MG63 (cell line): Measurements from ENCODE around the gene SLCO2B1. TPM values are rescaled to one million over a fixed set of nuclear protein-coding genes. Genes with fewer than 3 reads are reported as not detected.

Source experiments
- DNase-seq: peaks from one replicate; pipeline ENCODE4 v3.0.0-alpha.2; 2020
- H3K27me3 ChIP-seq: fragments of 250-450 bp; sonication (Bioruptor Pico); 2 replicates; pipeline ENCODE4 v1.5.1; 2020; ENCODE audit warnings: mild to moderate bottlenecking, moderate library complexity
- H3K36me3 ChIP-seq: fragments of 250-450 bp; sonication (Bioruptor Pico); 2 replicates; pipeline ENCODE4 v1.5.1; 2020; ENCODE audit warnings: mild to moderate bottlenecking, moderate library complexity
- H3K4me3 ChIP-seq: fragments of 250-450 bp; sonication (Bioruptor Pico); 2 replicates; pipeline ENCODE4 v1.5.1; 2020; ENCODE audit warnings: mild to moderate bottlenecking, moderate library complexity
- H3K9me3 ChIP-seq: fragments of 250-450 bp; sonication (Bioruptor Pico); 2 replicates; pipeline ENCODE4 v1.5.1; 2020; ENCODE audit warnings: mild to moderate bottlenecking, moderate library complexity
- total RNA-seq: library from RNA; depleted of rRNA; stranded (reverse); fragments of >200 nt; shearing (Covaris generic); gene quantifications from 2 replicates; pipeline ENCODE4 v1.2.3, GENCODE V29; 2014; ENCODE audit warnings: low replicate concordance

Gene SLCO2B1
- total RNA-seq, 1 experiment from 2014 or later = not detected

DNA sequence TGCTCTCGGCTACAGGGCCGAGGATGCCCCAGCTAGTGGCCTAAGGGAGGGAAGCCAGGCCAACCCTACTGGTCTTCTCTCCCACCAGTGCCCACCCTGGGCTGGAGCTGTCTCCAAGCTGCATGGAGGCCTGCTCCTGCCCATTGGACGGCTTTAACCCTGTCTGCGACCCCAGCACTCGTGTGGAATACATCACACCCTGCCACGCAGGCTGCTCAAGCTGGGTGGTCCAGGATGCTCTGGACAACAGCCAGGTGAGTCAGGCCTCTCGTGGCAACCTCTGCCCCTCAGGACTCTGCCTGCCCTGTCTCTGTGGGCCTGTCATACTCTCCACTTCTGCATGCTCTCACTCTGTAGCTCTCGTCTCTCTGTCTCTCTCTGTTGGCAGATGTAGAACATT, 45.5 kb downstream of the SLCO2B1 start:
- DNase-seq = no peak
- Histone ChIP-seq H3K36me3 (no peaks in the 10 kb centered on the region), H3K4me3 (no peak overlapping the region), H3K9me3 (no peaks in the 10 kb centered on the region), H3K27me3 (no peaks in the 10 kb centered on the region)

- no peak for DNase-seq
- Histone ChIP-seq H3K9me3 (no peaks in the 10 kb centered on the region), H3K4me3 (no peak overlapping the region), H3K36me3 (no peaks in the 10 kb centered on the region), H3K27me3 (no peaks in the 10 kb centered on the region)
Observed at GRCh38 chr11:75197512-75198277, 46.8 kb downstream of the SLCO2B1 start.

- Histone ChIP-seq H3K36me3 (no peaks in the 10 kb centered on the region), H3K27me3 (no peaks in the 10 kb centered on the region), H3K4me3 (no peak overlapping the region), H3K9me3 (no peaks in the 10 kb centered on the region)
- no peak for DNase-seq
Observed at GRCh38 chr11:75198278-75198973, 47.5 kb downstream of the SLCO2B1 start.

DNA sequence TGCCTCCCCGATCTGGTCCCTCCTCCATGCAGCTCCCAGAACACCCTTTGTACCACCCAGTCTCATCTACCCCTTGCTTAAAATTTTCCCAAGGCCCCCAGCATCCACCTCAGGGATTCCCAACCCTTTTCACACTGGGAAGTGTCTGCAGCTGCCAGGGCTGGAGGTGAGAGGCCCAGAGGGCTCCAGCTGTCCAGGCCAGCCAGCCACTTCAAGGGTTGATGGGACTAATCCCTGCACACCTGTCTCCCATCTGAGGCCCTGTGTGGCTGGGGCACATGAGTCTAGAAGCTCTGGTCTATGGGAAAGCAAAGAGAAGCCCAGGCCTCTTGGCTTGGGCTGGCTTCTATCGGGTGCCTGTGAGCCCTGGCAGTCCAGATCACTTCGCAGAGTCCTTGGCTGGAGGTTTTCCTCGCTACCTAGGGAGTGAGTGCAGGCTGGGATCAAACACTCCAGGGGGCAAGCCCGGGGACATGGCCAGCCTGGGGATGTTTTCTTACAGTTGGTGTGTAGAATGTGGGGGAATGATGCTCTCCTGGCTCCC, 48.6 kb downstream of the SLCO2B1 start:
- DNase-seq = no peak
- no peaks in the 10 kb centered on the region for H3K9me3 ChIP-seq
- no peaks in the 10 kb centered on the region for H3K27me3 ChIP-seq

DNA sequence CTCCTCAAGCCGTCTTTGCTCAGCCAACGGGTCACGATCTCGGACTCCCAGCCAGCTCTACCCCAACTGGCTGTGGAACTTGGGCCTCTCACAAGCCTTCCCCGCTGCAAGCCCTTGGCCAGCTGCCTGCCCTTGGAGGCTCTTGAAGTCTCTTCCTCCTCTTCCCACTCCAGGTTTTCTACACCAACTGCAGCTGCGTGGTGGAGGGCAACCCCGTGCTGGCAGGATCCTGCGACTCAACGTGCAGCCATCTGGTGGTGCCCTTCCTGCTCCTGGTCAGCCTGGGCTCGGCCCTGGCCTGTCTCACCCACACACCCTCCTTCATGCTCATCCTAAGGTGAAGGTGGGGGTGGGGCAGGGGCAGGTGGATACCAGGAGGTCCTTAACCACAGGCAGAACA, 49.1 kb downstream of the SLCO2B1 start:
- Histone ChIP-seq H3K27me3 (no peaks in the 10 kb centered on the region), H3K4me3 (no peak overlapping the region), H3K36me3 (no peaks in the 10 kb centered on the region), H3K9me3 (no peaks in the 10 kb centered on the region)
- DNase-seq = no peak

More for the DNA sequence above, 48.6 kb downstream of the SLCO2B1 start:
- H3K36me3 ChIP-seq = no peaks in the 10 kb centered on the region
- H3K4me3 ChIP-seq = no peak overlapping the region

GRCh38 chr11:75200531-75200930, 49.6 kb downstream of the SLCO2B1 start:
- DNase-seq = no peak
- no peaks in the 10 kb centered on the region for H3K27me3 ChIP-seq

GRCh38 chr11:75201771-75202170, 50.9 kb downstream of the SLCO2B1 start:
- Histone ChIP-seq H3K9me3 (no peaks in the 10 kb centered on the region), H3K27me3 (no peaks in the 10 kb centered on the region), H3K36me3 (no peaks in the 10 kb centered on the region), H3K4me3 (no peak overlapping the region)
- DNase-seq = no peak

More at GRCh38 chr11:75200531-75200930, 49.6 kb downstream of the SLCO2B1 start:
- H3K36me3 ChIP-seq = no peaks in the 10 kb centered on the region
- H3K9me3 ChIP-seq = no peaks in the 10 kb centered on the region
- no peak overlapping the region for H3K4me3 ChIP-seq

DNA sequence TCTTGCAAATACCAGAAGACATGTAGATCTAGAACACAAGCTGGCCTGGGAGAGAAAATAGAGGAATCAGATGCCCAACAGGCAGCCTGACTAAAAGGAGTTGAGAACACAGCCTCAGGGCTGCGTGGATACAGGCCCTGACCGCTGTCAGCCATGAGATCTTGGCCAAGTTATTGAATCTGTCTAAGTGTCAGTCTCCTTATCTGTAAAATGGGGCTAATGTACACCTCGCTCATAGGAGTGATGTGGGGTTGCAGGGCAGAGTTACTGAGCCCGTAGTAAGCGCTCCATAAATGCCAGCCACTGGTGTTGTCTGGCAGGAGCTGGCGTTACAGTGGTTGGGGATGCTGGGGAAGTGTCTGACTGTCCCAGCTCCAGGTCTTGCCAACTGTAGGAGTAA, 51.3 kb downstream of the SLCO2B1 start:
- DNase-seq = no peak
- no peaks in the 10 kb centered on the region for H3K27me3 ChIP-seq

DNA sequence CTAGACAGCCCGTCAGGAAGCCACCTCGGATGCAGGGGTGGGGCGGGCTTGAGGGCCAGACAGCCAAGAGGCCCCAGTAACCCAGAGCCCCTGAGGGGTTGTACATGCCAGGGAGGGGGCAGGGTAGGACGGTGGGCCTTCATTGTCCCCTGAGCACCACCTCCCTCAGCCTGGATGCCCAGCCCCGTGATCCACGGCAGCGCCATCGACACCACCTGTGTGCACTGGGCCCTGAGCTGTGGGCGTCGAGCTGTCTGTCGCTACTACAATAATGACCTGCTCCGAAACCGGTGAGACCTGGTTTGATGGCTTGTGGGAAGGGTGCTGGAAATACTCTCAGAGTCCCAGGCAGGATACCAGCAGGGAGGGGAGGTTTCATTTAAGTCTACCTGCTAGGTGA, 52.2 kb downstream of the SLCO2B1 start:
- Histone ChIP-seq H3K36me3 (no peaks in the 10 kb centered on the region), H3K9me3 (no peaks in the 10 kb centered on the region), H3K27me3 (no peaks in the 10 kb centered on the region), H3K4me3 (no peak overlapping the region)
- no peak for DNase-seq

More for the DNA sequence above, 51.3 kb downstream of the SLCO2B1 start:
- Histone ChIP-seq H3K4me3 (no peak overlapping the region), H3K36me3 (no peaks in the 10 kb centered on the region), H3K9me3 (no peaks in the 10 kb centered on the region)

- no peaks in the 10 kb centered on the region for H3K9me3 ChIP-seq
- no peak overlapping the region for H3K4me3 ChIP-seq
- peaks cover 1% of the 10 kb centered on the region; the same call in 1 of the 2 replicates for H3K27me3 ChIP-seq
- no peak for DNase-seq
- no peaks in the 10 kb centered on the region for H3K36me3 ChIP-seq
Observed at GRCh38 chr11:75203641-75204011, 52.7 kb downstream of the SLCO2B1 start.

DNA sequence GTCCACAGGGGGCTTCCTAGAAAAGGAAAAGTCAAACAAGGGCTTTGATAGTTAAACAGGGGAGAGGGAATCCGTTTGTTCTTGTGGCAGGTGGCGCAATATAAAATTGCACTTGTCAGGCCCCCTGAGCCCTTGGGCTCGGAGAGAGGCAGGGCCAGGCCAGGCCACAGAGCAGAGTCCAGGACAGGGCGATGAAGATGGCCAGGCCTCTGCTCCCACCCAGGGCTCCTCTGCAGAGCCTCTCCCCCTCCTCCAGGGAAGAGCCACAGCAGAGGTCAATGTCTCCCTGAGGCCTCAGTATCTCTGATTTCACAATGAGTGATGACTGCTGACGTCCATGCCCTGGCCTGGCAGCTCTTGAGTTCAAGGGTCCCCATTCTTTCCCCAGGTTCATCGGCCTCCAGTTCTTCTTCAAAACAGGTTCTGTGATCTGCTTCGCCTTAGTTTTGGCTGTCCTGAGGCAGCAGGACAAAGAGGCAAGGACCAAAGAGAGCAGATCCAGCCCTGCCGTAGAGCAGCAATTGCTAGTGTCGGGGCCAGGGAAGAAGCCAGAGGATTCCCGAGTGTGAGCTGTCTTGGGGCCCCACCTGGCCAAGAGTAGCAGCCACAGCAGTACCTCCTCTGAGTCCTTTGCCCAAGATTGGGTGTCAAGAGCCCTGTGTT, 53.2 kb downstream of the SLCO2B1 start:
- Histone ChIP-seq H3K9me3 (no peaks in the 10 kb centered on the region), H3K27me3 (peaks cover 2% of the 10 kb centered on the region; the same call in 1 of the 2 replicates), H3K4me3 (no peak overlapping the region), H3K36me3 (no peaks in the 10 kb centered on the region)
- DNase-seq = no peak

DNA sequence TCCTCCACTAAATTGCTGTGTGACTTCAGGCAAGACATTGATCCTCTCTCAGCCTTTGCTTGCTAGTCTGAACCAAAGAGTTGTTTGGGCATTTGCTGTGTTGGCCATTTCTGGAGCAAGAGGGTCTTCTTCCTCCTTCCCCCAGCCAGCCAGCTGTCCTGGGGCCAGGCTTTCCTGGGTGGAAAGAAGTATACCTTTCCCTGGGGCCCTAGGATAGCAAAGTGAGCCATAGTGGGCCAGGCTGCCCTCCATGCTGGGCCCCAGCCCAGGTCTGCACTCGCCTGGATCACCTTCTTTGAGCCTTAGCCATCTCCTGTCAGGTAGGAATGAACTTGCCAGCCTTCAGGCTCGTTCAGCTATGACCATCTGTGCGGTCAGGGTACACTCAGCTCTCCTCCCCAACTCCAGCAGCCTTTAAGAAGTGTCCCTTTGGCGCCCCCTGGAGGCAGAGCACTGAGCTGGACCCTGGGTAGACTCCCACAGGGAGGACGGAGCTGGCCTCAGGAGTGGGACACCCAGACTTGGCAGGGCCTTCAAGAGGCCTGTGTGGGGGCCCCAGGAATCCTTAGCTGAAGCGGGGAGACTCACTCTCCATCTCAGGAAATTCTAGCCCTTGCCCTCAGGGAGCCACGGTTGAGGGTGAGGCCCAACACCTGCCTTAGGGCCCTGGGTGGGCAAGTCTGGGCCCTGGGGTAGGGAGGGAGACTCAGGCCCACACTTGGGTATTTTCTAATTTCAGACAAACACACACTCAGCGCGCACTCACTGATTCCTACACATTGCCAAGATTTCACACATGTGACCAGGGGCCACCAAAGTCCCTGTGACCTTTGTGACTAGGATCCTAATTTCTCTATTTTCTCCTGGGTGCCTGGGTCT, 54.0 kb downstream of the SLCO2B1 start:
- Histone ChIP-seq H3K36me3 (no peaks in the 10 kb centered on the region), H3K4me3 (no peak overlapping the region), H3K27me3 (peaks cover 2% of the 10 kb centered on the region; the same call in 1 of the 2 replicates), H3K9me3 (no peaks in the 10 kb centered on the region)
- DNase-seq = peak; percentile 69

DNA sequence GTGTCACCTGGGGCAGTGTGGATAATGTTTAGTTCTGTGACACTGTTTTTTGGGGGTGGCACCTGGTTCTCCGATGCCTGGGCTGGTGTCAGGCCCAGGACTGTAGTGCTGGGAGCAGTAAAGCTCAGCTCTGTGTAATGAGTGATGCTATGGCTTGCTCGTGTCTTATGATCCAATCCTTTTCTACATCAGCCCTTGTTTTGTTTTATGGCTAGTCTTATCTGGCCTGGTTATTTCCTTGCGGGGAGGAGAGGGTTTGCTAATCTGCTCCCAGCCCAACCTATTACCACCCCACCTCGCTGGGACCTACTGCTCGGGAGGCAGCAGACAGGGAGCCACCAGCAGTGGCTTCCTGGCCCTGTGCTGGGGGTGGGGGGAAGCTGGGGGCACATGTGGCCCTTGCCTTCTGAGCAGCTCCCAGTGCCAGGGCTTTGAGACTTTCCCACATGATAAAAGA, 54.7 kb downstream of the SLCO2B1 start:
- Histone ChIP-seq H3K4me3 (no peak overlapping the region), H3K27me3 (peaks cover 2% of the 10 kb centered on the region; the same call in 1 of the 2 replicates), H3K9me3 (no peaks in the 10 kb centered on the region), H3K36me3 (no peaks in the 10 kb centered on the region)
- DNase-seq = no peak

DNA sequence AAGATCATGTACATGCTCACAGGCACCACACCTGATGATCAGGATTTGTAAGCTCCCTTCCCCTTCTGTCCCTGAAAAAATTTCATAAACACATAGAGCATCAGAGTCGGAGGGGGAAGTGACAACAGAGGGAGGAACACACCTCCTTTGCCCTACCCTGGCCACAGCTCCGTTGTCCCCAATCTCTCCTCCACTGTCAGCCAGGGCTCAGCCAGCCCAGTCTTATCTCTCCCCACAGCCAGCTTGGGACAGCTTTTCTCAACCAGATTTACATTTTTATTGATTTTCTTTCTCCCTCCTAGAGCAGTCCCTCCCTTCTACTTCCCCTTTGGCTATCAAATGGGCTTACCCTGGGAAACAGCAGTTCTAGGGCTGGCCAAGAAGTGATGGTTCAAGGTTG, 57.5 kb downstream of the SLCO2B1 start:
- Histone ChIP-seq H3K9me3 (no peaks in the 10 kb centered on the region), H3K27me3 (peaks cover 2% of the 10 kb centered on the region; the same call in 1 of the 2 replicates), H3K4me3 (no peak overlapping the region), H3K36me3 (no peaks in the 10 kb centered on the region)
- DNase-seq = no peak

GRCh38 chr11:75212411-75212810, 61.5 kb downstream of the SLCO2B1 start:
- Histone ChIP-seq H3K36me3 (no peaks in the 10 kb centered on the region), H3K27me3 (peaks cover 2% of the 10 kb centered on the region; the same call in 1 of the 2 replicates), H3K9me3 (no peaks in the 10 kb centered on the region), H3K4me3 (no peak overlapping the region)
- no peak for DNase-seq

GRCh38 chr11:75214411-75214821, 63.5 kb downstream of the SLCO2B1 start:
- Histone ChIP-seq H3K36me3 (no peaks in the 10 kb centered on the region), H3K9me3 (no peaks in the 10 kb centered on the region), H3K27me3 (no peaks in the 10 kb centered on the region; the same call in 1 of the 2 replicates), H3K4me3 (no peak overlapping the region)
- peak; percentile 69 for DNase-seq
